ENCODE data around the gene SGCD.

- TF ChIP-seq SIN3A (IDR thresholded peaks at IDR 0.05; ENCODE audit: borderline replicate concordance, insufficient read depth, low read length): no peak
- TF ChIP-seq REST (IDR thresholded peaks at IDR 0.05; ENCODE audit: insufficient read depth in 1 of 2, low read depth in 2 of 2, low read length in 2 of 2): no peak
- TF ChIP-seq TAF1 (IDR thresholded peaks at IDR 0.05; ENCODE audit: borderline replicate concordance, insufficient read depth, low read length): no peak
These were observed 476.4 kb downstream of the SGCD start for GRCh38 chr5:156803404-156803803.
